ENCODE results near the gene ABCC4. TPM values are rescaled to one million over a fixed set of nuclear protein-coding genes. Genes with fewer than 3 reads are reported as not detected.

The ABCC4 gene
- total RNA-seq, 1 experiment from 2014 or later = 26.3 TPM

DNA sequence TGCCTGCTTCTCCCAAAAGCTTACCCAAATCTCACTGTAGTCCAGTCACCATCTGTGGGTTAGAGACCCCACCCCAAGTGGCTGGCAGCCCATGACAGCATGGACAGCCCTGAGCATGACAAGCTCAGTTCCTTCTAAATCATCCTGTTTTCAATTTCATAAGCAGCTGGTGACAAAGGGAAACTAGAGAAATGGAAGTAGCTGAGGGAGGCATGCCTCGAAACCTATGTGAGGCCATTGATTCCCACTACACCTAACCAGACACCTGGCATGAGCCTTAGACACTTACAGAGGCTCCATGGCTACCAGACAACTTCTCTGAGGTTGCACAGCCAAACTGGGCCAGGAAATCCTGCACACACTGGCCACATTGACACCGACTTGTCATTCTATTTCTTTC lies 56.2 kb downstream of the ABCC4 start:
- intact Hi-C loops (cut with micrococcal nuclease) = loop anchor here (1.0 kb wide), 1 partner anchor 35 kb away; no protein-coding TSS in a partner anchor
- TF ChIP-seq EZH2phosphoT487 (IDR thresholded peaks at IDR 0.05; ENCODE audit: borderline replicate concordance) = no peak
- TF ChIP-seq SIN3A (IDR thresholded peaks at IDR 0.05; ENCODE audit: low read depth) = no peak
- no peak for TF ChIP-seq ZBTB33 (IDR thresholded peaks at IDR 0.05; ENCODE audit: extremely low read depth, insufficient replicate concordance, low read length)
- TF ChIP-seq, protein P1, sequence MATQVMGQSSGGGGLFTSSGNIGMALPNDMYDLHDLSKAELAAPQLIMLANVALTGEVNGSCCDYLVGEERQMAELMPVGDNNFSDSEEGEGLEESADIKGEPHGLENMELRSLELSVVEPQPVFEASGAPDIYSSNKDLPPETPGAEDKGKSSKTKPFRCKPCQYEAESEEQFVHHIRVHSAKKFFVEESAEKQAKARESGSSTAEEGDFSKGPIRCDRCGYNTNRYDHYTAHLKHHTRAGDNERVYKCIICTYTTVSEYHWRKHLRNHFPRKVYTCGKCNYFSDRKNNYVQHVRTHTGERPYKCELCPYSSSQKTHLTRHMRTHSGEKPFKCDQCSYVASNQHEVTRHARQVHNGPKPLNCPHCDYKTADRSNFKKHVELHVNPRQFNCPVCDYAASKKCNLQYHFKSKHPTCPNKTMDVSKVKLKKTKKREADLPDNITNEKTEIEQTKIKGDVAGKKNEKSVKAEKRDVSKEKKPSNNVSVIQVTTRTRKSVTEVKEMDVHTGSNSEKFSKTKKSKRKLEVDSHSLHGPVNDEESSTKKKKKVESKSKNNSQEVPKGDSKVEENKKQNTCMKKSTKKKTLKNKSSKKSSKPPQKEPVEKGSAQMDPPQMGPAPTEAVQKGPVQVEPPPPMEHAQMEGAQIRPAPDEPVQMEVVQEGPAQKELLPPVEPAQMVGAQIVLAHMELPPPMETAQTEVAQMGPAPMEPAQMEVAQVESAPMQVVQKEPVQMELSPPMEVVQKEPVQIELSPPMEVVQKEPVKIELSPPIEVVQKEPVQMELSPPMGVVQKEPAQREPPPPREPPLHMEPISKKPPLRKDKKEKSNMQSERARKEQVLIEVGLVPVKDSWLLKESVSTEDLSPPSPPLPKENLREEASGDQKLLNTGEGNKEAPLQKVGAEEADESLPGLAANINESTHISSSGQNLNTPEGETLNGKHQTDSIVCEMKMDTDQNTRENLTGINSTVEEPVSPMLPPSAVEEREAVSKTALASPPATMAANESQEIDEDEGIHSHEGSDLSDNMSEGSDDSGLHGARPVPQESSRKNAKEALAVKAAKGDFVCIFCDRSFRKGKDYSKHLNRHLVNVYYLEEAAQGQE (IDR thresholded peaks at IDR 0.05; ENCODE audit: low read depth) = no peak
- TF ChIP-seq YY1 (IDR thresholded peaks at IDR 0.05; ENCODE audit: extremely low read depth, insufficient replicate concordance, low read depth, low read length) = no peak
- no peak for TF ChIP-seq EZH2 (IDR thresholded peaks at IDR 0.05)
- no peak for TF ChIP-seq MAX (IDR thresholded peaks at IDR 0.05)
- no peak for TF ChIP-seq TCF7L2 (IDR thresholded peaks at IDR 0.05; ENCODE audit: borderline replicate concordance, extremely low read depth, insufficient read depth, insufficient read length)
- no peak for TF ChIP-seq ZFX (IDR thresholded peaks at IDR 0.05)
- no peak for TF ChIP-seq SRF (IDR thresholded peaks at IDR 0.05; ENCODE audit: low read depth)
- no peak for TF ChIP-seq POLR2AphosphoS5 (IDR thresholded peaks at IDR 0.05; ENCODE audit: low read depth, low read length)
- no peak for TF ChIP-seq EGR1 (IDR thresholded peaks at IDR 0.05; ENCODE audit: low read depth)
- no peak for TF ChIP-seq CEBPB (IDR thresholded peaks at IDR 0.05; ENCODE audit: low read depth)
- no peak for TF ChIP-seq FOSL1 (IDR thresholded peaks at IDR 0.05; ENCODE audit: low read depth)
- no peak for TF ChIP-seq POLR2A (IDR thresholded peaks at IDR 0.05; ENCODE audit: borderline replicate concordance, extremely low read depth, insufficient read depth, insufficient read length)
- TF ChIP-seq CBX3 (IDR thresholded peaks at IDR 0.05; ENCODE audit: low read depth) = no peak
- TF ChIP-seq RAD21 (IDR thresholded peaks at IDR 0.05; ENCODE audit: low read depth) = no peak
- no peak overlapping the region for H3K27ac ChIP-seq (ENCODE audit: low read depth, low read length)
- no peak for DNase-seq (ENCODE audit: low read depth, low spot score)
- H2AFZ ChIP-seq (ENCODE audit: low read depth, low read length, poor library complexity, severe bottlenecking) = no peak overlapping the region
- no peaks in the 10 kb centered on the region for H3K9me2 ChIP-seq (ENCODE audit: insufficient read depth)
- no peak overlapping the region for H3K4me2 ChIP-seq (ENCODE audit: low read length)
- H4K20me1 ChIP-seq (ENCODE audit: insufficient read depth) = no peaks in the 10 kb centered on the region
- H3K4me1 ChIP-seq (ENCODE audit: control insufficient read depth in 1 of 2, insufficient read depth in 2 of 2, low read length in 2 of 2) = peaks cover 16 to 19% of the 10 kb centered on the region in 2 experiments; a peak in 3 of 4 replicates
- ChIA-PET CTCF (no interaction called here), RAD21 (ENCODE audit: low non-redundant PET in 1 of 2, low total read pairs in 2 of 2, uncharacterized antibody in 2 of 2, unreplicated experiment in 2 of 2) (no interaction called here), POLR2A (no interaction called here)
- H3K79me2 ChIP-seq (ENCODE audit: insufficient read depth, low read length) = peaks cover 15% of the 10 kb centered on the region
- no peaks in the 10 kb centered on the region for H3K27me3 ChIP-seq (ENCODE audit: insufficient read depth, low read length)
- no peaks in the 10 kb centered on the region for H3K9me3 ChIP-seq (ENCODE audit: control insufficient read depth in 1 of 2, insufficient read depth in 1 of 2, low read depth in 1 of 2, low read length in 2 of 2)
- TSS peak; percentile 25 for BruUV-seq (replicated peaks)
- no peaks in the 10 kb centered on the region; a peak in 1 of 4 replicates for H3K36me3 ChIP-seq (ENCODE audit: control insufficient read depth in 1 of 2, insufficient read depth in 2 of 2, low read length in 2 of 2)
- no peak overlapping the region for H3K9ac ChIP-seq (ENCODE audit: low read length)
- no peak for ATAC-seq
- H3K4me3 ChIP-seq (replicated peaks in 1 of 2; ENCODE audit: low read depth in 1 of 2, low read length in 2 of 2) = no peak overlapping the region
